ENCODE results near the gene CCDC154.

Gene CCDC154

GRCh38 chr16:1401061-1401757, 43.1 kb downstream of the CCDC154 start:
- Histone ChIP-seq H3K27me3 (ENCODE audit: control insufficient read depth, insufficient read depth, low read length) (no peaks in the 10 kb centered on the region), H3K4me2 (ENCODE audit: low read length) (no peak overlapping the region), H3K4me1 (ENCODE audit: control insufficient read depth, insufficient read depth, low read length) (no peaks in the 10 kb centered on the region), H3K4me3 (ENCODE audit: low read length) (no peak overlapping the region), H3K9ac (ENCODE audit: low read depth, low read length) (no peak overlapping the region), H3K9me3 (replicated peaks; ENCODE audit: low read length) (no peaks in the 10 kb centered on the region), H3K36me3 (ENCODE audit: insufficient read depth, low read length) (peaks cover 7% of the 10 kb centered on the region)

- Histone ChIP-seq H3K4me1 (ENCODE audit: control insufficient read depth, insufficient read depth, low read length) (no peaks in the 10 kb centered on the region), H3K4me2 (ENCODE audit: low read length) (no peak overlapping the region), H3K27me3 (ENCODE audit: control insufficient read depth, insufficient read depth, low read length) (no peaks in the 10 kb centered on the region), H3K9me3 (replicated peaks; ENCODE audit: low read length) (no peaks in the 10 kb centered on the region), H3K4me3 (ENCODE audit: low read length) (no peak overlapping the region), H3K9ac (ENCODE audit: low read depth, low read length) (no peak overlapping the region), H3K36me3 (ENCODE audit: insufficient read depth, low read length) (peaks cover 7% of the 10 kb centered on the region)
Measured at GRCh38 chr16:1398826-1399581, 45.4 kb downstream of the CCDC154 start.

GRCh38 chr16:1398351-1398750, 46.0 kb downstream of the CCDC154 start:
- H3K9me3 ChIP-seq (replicated peaks; ENCODE audit: low read length), result no peaks in the 10 kb centered on the region
- no peak overlapping the region for H3K9ac ChIP-seq (ENCODE audit: low read depth, low read length)
- H3K27me3 ChIP-seq (ENCODE audit: control insufficient read depth, insufficient read depth, low read length), result no peaks in the 10 kb centered on the region
- H3K4me1 ChIP-seq (ENCODE audit: control insufficient read depth, insufficient read depth, low read length), result no peaks in the 10 kb centered on the region
- no peak overlapping the region for H3K4me2 ChIP-seq (ENCODE audit: low read length)
- H3K4me3 ChIP-seq (ENCODE audit: low read length), result no peak overlapping the region
- peaks cover 7% of the 10 kb centered on the region for H3K36me3 ChIP-seq (ENCODE audit: insufficient read depth, low read length)

GRCh38 chr16:1397779-1398178, 46.6 kb downstream of the CCDC154 start:
- Histone ChIP-seq H3K4me1 (ENCODE audit: control insufficient read depth, insufficient read depth, low read length) (no peaks in the 10 kb centered on the region), H3K4me3 (ENCODE audit: low read length) (no peak overlapping the region), H3K9ac (ENCODE audit: low read depth, low read length) (no peak overlapping the region), H3K9me3 (replicated peaks; ENCODE audit: low read length) (no peaks in the 10 kb centered on the region), H3K27me3 (ENCODE audit: control insufficient read depth, insufficient read depth, low read length) (no peaks in the 10 kb centered on the region), H3K4me2 (ENCODE audit: low read length) (no peak overlapping the region), H3K36me3 (ENCODE audit: insufficient read depth, low read length) (peaks cover 10% of the 10 kb centered on the region)

- H3K27me3 ChIP-seq (ENCODE audit: control insufficient read depth, insufficient read depth, low read length), result no peaks in the 10 kb centered on the region
- H3K4me3 ChIP-seq (ENCODE audit: low read length), result no peak overlapping the region
- H3K4me1 ChIP-seq (ENCODE audit: control insufficient read depth, insufficient read depth, low read length), result no peaks in the 10 kb centered on the region
- peaks cover 5% of the 10 kb centered on the region for H3K36me3 ChIP-seq (ENCODE audit: insufficient read depth, low read length)
- H3K9me3 ChIP-seq (replicated peaks; ENCODE audit: low read length), result no peaks in the 10 kb centered on the region
- H3K4me2 ChIP-seq (ENCODE audit: low read length), result no peak overlapping the region
- H3K9ac ChIP-seq (ENCODE audit: low read depth, low read length), result no peak overlapping the region
Measured at GRCh38 chr16:1395444-1396031, 48.8 kb downstream of the CCDC154 start.

- Histone ChIP-seq H3K4me3 (ENCODE audit: low read length) (no peak overlapping the region), H3K36me3 (ENCODE audit: insufficient read depth, low read length) (peaks cover 5% of the 10 kb centered on the region), H3K9ac (ENCODE audit: low read depth, low read length) (no peak overlapping the region), H3K9me3 (replicated peaks; ENCODE audit: low read length) (no peaks in the 10 kb centered on the region), H3K4me2 (ENCODE audit: low read length) (no peak overlapping the region), H3K4me1 (ENCODE audit: control insufficient read depth, insufficient read depth, low read length) (no peaks in the 10 kb centered on the region), H3K27me3 (ENCODE audit: control insufficient read depth, insufficient read depth, low read length) (no peaks in the 10 kb centered on the region)
Measured at GRCh38 chr16:1394367-1394951, 49.9 kb downstream of the CCDC154 start.

GRCh38 chr16:1393613-1394176, 50.7 kb downstream of the CCDC154 start:
- Histone ChIP-seq H3K4me1 (ENCODE audit: control insufficient read depth, insufficient read depth, low read length) (no peaks in the 10 kb centered on the region), H3K9ac (ENCODE audit: low read depth, low read length) (no peak overlapping the region), H3K4me2 (ENCODE audit: low read length) (no peak overlapping the region)

GRCh38 chr16:1392826-1393225, 51.5 kb downstream of the CCDC154 start:
- no peaks in the 10 kb centered on the region for H3K9me3 ChIP-seq (replicated peaks; ENCODE audit: low read length)
- H3K4me1 ChIP-seq (ENCODE audit: control insufficient read depth, insufficient read depth, low read length), result no peaks in the 10 kb centered on the region
- no peaks in the 10 kb centered on the region for H3K27me3 ChIP-seq (ENCODE audit: control insufficient read depth, insufficient read depth, low read length)
- H3K4me2 ChIP-seq (ENCODE audit: low read length), result no peak overlapping the region
- peaks cover 5% of the 10 kb centered on the region for H3K36me3 ChIP-seq (ENCODE audit: insufficient read depth, low read length)
- H3K9ac ChIP-seq (ENCODE audit: low read depth, low read length), result no peak overlapping the region
- H3K4me3 ChIP-seq (ENCODE audit: low read length), result no peak overlapping the region

More at GRCh38 chr16:1393613-1394176, 50.7 kb downstream of the CCDC154 start:
- Histone ChIP-seq H3K36me3 (ENCODE audit: insufficient read depth, low read length) (peaks cover 5% of the 10 kb centered on the region), H3K4me3 (ENCODE audit: low read length) (no peak overlapping the region), H3K9me3 (replicated peaks; ENCODE audit: low read length) (no peaks in the 10 kb centered on the region), H3K27me3 (ENCODE audit: control insufficient read depth, insufficient read depth, low read length) (no peaks in the 10 kb centered on the region)

- Histone ChIP-seq H3K27me3 (ENCODE audit: control insufficient read depth, insufficient read depth, low read length) (no peaks in the 10 kb centered on the region), H3K4me3 (ENCODE audit: low read length) (no peak overlapping the region), H3K9me3 (replicated peaks; ENCODE audit: low read length) (no peaks in the 10 kb centered on the region), H3K4me1 (ENCODE audit: control insufficient read depth, insufficient read depth, low read length) (no peaks in the 10 kb centered on the region), H3K4me2 (ENCODE audit: low read length) (no peak overlapping the region), H3K36me3 (ENCODE audit: insufficient read depth, low read length) (peaks cover 5% of the 10 kb centered on the region), H3K9ac (ENCODE audit: low read depth, low read length) (no peak overlapping the region)
Measured at GRCh38 chr16:1390239-1390779, 54.0 kb downstream of the CCDC154 start.

GRCh38 chr16:1389762-1390161, 54.6 kb downstream of the CCDC154 start:
- no peak overlapping the region for H3K4me2 ChIP-seq (ENCODE audit: low read length)
- H3K4me3 ChIP-seq (ENCODE audit: low read length), result no peak overlapping the region
- H3K36me3 ChIP-seq (ENCODE audit: insufficient read depth, low read length), result peaks cover 5% of the 10 kb centered on the region
- no peaks in the 10 kb centered on the region for H3K4me1 ChIP-seq (ENCODE audit: control insufficient read depth, insufficient read depth, low read length)
- H3K9me3 ChIP-seq (replicated peaks; ENCODE audit: low read length), result no peaks in the 10 kb centered on the region
- no peak overlapping the region for H3K9ac ChIP-seq (ENCODE audit: low read depth, low read length)
- no peaks in the 10 kb centered on the region for H3K27me3 ChIP-seq (ENCODE audit: control insufficient read depth, insufficient read depth, low read length)

GRCh38 chr16:1387331-1387730, 57.0 kb downstream of the CCDC154 start:
- Histone ChIP-seq H3K9ac (ENCODE audit: low read depth, low read length) (no peak overlapping the region), H3K27me3 (ENCODE audit: control insufficient read depth, insufficient read depth, low read length) (no peaks in the 10 kb centered on the region), H3K9me3 (replicated peaks; ENCODE audit: low read length) (no peaks in the 10 kb centered on the region), H3K4me2 (ENCODE audit: low read length) (no peak overlapping the region), H3K4me1 (ENCODE audit: control insufficient read depth, insufficient read depth, low read length) (no peaks in the 10 kb centered on the region), H3K4me3 (ENCODE audit: low read length) (no peak overlapping the region), H3K36me3 (ENCODE audit: insufficient read depth, low read length) (no peaks in the 10 kb centered on the region)

Measured in skeletal muscle satellite cell (primary cell).